HEK293 (cell line): ENCODE results near the gene SULT4A1.

Experiments used
- AEBP2 ChIP-seq: fragments of 450-650 bp; formaldehyde crosslinking; IDR thresholded peaks from 2 replicates; pipeline ENCODE4 v1.5.1; 2016; ENCODE audit warnings: missing biosample characterization, missing genetic modification characterization, borderline replicate concordance
- KLF16 ChIP-seq: fragments of 450-650 bp; formaldehyde crosslinking; IDR thresholded peaks from 2 replicates; pipeline ENCODE4 v1.5.1; 2017; ENCODE audit warnings: missing biosample characterization, missing genetic modification characterization
- MZF1 ChIP-seq: fragments of 450-650 bp; formaldehyde crosslinking; IDR thresholded peaks from 2 replicates; pipeline ENCODE4 v1.5.1; 2017; ENCODE audit warnings: missing biosample characterization, missing genetic modification characterization, borderline replicate concordance
- OSR2 ChIP-seq: fragments of 450-650 bp; formaldehyde crosslinking; IDR thresholded peaks from 2 replicates; pipeline ENCODE4 v1.5.1; 2016; ENCODE audit warnings: missing biosample characterization, missing genetic modification characterization
- TSHZ1 ChIP-seq: fragments of 450-650 bp; formaldehyde crosslinking; IDR thresholded peaks from 2 replicates; pipeline ENCODE4 v1.5.1; 2016; ENCODE audit warnings: missing biosample characterization, missing genetic modification characterization, borderline replicate concordance
- ZNF133 ChIP-seq: fragments of 450-650 bp; formaldehyde crosslinking; IDR thresholded peaks from 2 replicates; pipeline ENCODE4 v1.5.1; 2016; ENCODE audit warnings: missing biosample characterization, missing genetic modification characterization
- ZNF140 ChIP-seq: fragments of 450-650 bp; formaldehyde crosslinking; IDR thresholded peaks from 2 replicates; pipeline ENCODE4 v1.5.1; 2016; ENCODE audit warnings: missing biosample characterization, missing genetic modification characterization
- ZNF16 ChIP-seq: fragments of 450-650 bp; formaldehyde crosslinking; IDR thresholded peaks from 2 replicates; pipeline ENCODE4 v1.5.1; 2016; ENCODE audit warnings: low read depth, missing biosample characterization, missing genetic modification characterization
- ZNF169 ChIP-seq: fragments of 450-650 bp; formaldehyde crosslinking; IDR thresholded peaks from 2 replicates; pipeline ENCODE4 v1.5.1; 2016; ENCODE audit warnings: missing biosample characterization, missing genetic modification characterization
- ZNF426 ChIP-seq: fragments of 450-650 bp; formaldehyde crosslinking; IDR thresholded peaks from 2 replicates; pipeline ENCODE4 v1.5.1; 2017; ENCODE audit warnings: missing biosample characterization, missing genetic modification characterization, mild to moderate bottlenecking, inconsistent platforms, moderate library complexity
- ZNF521 ChIP-seq: fragments of 450-650 bp; formaldehyde crosslinking; IDR thresholded peaks from 2 replicates; pipeline ENCODE4 v1.5.1; 2017; ENCODE audit warnings: missing biosample characterization, mild to moderate bottlenecking, missing genetic modification characterization
- ZNF555 ChIP-seq: fragments of 450-650 bp; formaldehyde crosslinking; conservative IDR thresholded peaks from 2 replicates; pipeline ENCODE4 v1.5.1; 2017; ENCODE audit warnings: missing biosample characterization, mild to moderate bottlenecking, missing genetic modification characterization, inconsistent platforms
- ZNF560 ChIP-seq: fragments of 450-650 bp; formaldehyde crosslinking; IDR thresholded peaks from 2 replicates; pipeline ENCODE4 v1.5.1; 2017; ENCODE audit warnings: missing biosample characterization, missing genetic modification characterization, borderline replicate concordance
- ZNF610 ChIP-seq: fragments of 450-650 bp; formaldehyde crosslinking; IDR thresholded peaks from 2 replicates; pipeline ENCODE4 v1.5.1; 2016; ENCODE audit warnings: missing biosample characterization, missing genetic modification characterization, borderline replicate concordance
- ZNF701 ChIP-seq: fragments of 450-650 bp; formaldehyde crosslinking; IDR thresholded peaks from 2 replicates; pipeline ENCODE4 v1.5.1; 2016; ENCODE audit warnings: missing biosample characterization, missing genetic modification characterization
- ZNF791 ChIP-seq: fragments of 450-650 bp; formaldehyde crosslinking; IDR thresholded peaks from 2 replicates; pipeline ENCODE4 v1.5.1; 2016; ENCODE audit warnings: missing biosample characterization, missing genetic modification characterization
- ZNF830 ChIP-seq: fragments of 450-650 bp; IDR thresholded peaks from 2 replicates; pipeline ENCODE4 v1.5.0; 2018; ENCODE audit warnings: missing biosample characterization, missing genetic modification characterization, low read depth, mild to moderate bottlenecking, moderate library complexity
- ZSCAN16 ChIP-seq: fragments of 450-650 bp; formaldehyde crosslinking; IDR thresholded peaks from 2 replicates; pipeline ENCODE4 v1.5.1; 2016; ENCODE audit warnings: missing biosample characterization, missing genetic modification characterization
- ZSCAN30 ChIP-seq: fragments of 450-650 bp; IDR thresholded peaks from 2 replicates; pipeline ENCODE4 v1.5.1; 2018; ENCODE audit warnings: missing biosample characterization, mild to moderate bottlenecking, missing genetic modification characterization, moderate library complexity
- ZSCAN4 ChIP-seq: fragments of 450-650 bp; formaldehyde crosslinking; IDR thresholded peaks from 2 replicates; pipeline ENCODE4 v1.5.1; 2017; ENCODE audit warnings: missing biosample characterization, missing genetic modification characterization
- TF ChIP-seq, protein P1 (sequence below): fragments of 450-650 bp; IDR thresholded peaks from 2 replicates; pipeline ENCODE4 v1.5.1; 2018; ENCODE audit warnings: missing biosample characterization, missing genetic modification characterization
- TF ChIP-seq, protein P2 (sequence below): fragments of 450-650 bp; formaldehyde crosslinking; IDR thresholded peaks from 2 replicates; pipeline ENCODE4 v1.5.1; 2017; ENCODE audit warnings: missing biosample characterization, missing genetic modification characterization
- TF ChIP-seq, protein P3 (sequence below): fragments of 450-650 bp; formaldehyde crosslinking; IDR thresholded peaks from 2 replicates; pipeline ENCODE4 v1.5.1; 2017; ENCODE audit warnings: missing biosample characterization, missing genetic modification characterization

The SULT4A1 gene

DNA sequence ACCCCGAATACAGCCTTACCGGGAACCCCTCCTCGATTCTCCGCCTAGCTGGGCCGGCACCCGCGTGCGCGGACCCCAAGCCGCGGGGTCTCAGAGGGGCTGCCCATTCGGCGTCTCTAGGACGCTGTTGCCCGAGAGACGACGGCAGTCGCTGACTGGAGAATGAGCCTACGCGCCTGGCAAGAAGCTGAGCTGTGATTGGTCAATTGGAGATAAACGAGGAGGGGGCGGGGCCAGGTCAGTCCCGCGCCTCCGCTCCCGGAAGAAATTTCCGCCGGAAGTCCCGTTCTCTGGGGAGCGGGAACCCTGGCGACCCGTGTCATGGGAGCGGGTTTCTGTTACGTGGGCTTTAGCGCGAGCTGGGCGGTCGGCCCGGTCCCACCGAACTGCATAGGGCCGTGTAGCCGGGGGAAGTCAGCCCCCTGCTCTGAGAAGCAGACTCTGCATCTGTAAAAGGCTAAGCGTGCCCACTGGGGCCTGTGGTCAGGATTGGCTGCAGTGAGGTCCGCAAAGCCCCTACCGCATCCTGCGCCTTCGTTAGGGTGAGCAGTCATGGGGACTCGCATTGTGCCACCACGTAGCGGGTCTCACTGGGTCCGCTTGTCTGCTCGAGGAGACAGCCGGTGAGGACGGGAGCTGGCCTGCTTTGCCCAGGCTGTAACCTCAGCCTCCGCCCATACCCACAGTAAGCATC lies 50.0 kb downstream of the SULT4A1 start, which contains the start of gene EFCAB6 (continued):
- TF ChIP-seq ZSCAN4 (tag by site-specific recombination): no peak
- 0 out of 2 replicates have a peak, but pooled peaks have one; percentile 16 for TF ChIP-seq ZSCAN30 (tag by site-specific recombination)
- TF ChIP-seq MZF1: no peak
- TF ChIP-seq ZNF426 (tag by site-specific recombination): no peak
- TF ChIP-seq ZNF830 (tag by site-specific recombination): no peak
- TF ChIP-seq, protein P1, sequence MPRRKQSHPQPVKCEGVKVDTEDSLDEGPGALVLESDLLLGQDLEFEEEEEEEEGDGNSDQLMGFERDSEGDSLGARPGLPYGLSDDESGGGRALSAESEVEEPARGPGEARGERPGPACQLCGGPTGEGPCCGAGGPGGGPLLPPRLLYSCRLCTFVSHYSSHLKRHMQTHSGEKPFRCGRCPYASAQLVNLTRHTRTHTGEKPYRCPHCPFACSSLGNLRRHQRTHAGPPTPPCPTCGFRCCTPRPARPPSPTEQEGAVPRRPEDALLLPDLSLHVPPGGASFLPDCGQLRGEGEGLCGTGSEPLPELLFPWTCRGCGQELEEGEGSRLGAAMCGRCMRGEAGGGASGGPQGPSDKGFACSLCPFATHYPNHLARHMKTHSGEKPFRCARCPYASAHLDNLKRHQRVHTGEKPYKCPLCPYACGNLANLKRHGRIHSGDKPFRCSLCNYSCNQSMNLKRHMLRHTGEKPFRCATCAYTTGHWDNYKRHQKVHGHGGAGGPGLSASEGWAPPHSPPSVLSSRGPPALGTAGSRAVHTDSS (tag by site-specific recombination): no peak
- TF ChIP-seq ZNF560 (tag by site-specific recombination): no peak
- no peak for TF ChIP-seq ZNF16 (tag by site-specific recombination)
- no peak for TF ChIP-seq ZNF169
- no peak for TF ChIP-seq ZNF555 (tag by site-specific recombination)
- TF ChIP-seq ZNF610 (tag by site-specific recombination): peak; percentile 51; the same call in 1 of the 2 replicates
- TF ChIP-seq ZNF791: no peak
- TF ChIP-seq TSHZ1 (tag by site-specific recombination): no peak
- no peak for TF ChIP-seq AEBP2 (tag by site-specific recombination)
- no peak for TF ChIP-seq ZNF133 (tag by site-specific recombination)
- TF ChIP-seq OSR2 (tag by site-specific recombination): no peak
- no peak for TF ChIP-seq ZNF140 (tag by site-specific recombination)
- TF ChIP-seq ZNF521: no peak
- 0 out of 2 replicates have a peak, but pooled peaks have one; percentile 23 for TF ChIP-seq KLF16 (tag by site-specific recombination)
- TF ChIP-seq ZNF701 (tag by site-specific recombination): no peak
- TF ChIP-seq, protein P2, sequence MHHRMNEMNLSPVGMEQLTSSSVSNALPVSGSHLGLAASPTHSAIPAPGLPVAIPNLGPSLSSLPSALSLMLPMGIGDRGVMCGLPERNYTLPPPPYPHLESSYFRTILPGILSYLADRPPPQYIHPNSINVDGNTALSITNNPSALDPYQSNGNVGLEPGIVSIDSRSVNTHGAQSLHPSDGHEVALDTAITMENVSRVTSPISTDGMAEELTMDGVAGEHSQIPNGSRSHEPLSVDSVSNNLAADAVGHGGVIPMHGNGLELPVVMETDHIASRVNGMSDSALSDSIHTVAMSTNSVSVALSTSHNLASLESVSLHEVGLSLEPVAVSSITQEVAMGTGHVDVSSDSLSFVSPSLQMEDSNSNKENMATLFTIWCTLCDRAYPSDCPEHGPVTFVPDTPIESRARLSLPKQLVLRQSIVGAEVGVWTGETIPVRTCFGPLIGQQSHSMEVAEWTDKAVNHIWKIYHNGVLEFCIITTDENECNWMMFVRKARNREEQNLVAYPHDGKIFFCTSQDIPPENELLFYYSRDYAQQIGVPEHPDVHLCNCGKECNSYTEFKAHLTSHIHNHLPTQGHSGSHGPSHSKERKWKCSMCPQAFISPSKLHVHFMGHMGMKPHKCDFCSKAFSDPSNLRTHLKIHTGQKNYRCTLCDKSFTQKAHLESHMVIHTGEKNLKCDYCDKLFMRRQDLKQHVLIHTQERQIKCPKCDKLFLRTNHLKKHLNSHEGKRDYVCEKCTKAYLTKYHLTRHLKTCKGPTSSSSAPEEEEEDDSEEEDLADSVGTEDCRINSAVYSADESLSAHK (tag by site-specific recombination): no peak
- TF ChIP-seq ZSCAN16 (tag by site-specific recombination): no peak
- TF ChIP-seq, protein P3, sequence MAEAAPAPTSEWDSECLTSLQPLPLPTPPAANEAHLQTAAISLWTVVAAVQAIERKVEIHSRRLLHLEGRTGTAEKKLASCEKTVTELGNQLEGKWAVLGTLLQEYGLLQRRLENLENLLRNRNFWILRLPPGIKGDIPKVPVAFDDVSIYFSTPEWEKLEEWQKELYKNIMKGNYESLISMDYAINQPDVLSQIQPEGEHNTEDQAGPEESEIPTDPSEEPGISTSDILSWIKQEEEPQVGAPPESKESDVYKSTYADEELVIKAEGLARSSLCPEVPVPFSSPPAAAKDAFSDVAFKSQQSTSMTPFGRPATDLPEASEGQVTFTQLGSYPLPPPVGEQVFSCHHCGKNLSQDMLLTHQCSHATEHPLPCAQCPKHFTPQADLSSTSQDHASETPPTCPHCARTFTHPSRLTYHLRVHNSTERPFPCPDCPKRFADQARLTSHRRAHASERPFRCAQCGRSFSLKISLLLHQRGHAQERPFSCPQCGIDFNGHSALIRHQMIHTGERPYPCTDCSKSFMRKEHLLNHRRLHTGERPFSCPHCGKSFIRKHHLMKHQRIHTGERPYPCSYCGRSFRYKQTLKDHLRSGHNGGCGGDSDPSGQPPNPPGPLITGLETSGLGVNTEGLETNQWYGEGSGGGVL (tag by site-specific recombination): no peak
